GM19043 (cell line): Measurements from ENCODE around the gene PTRH2.

Experiments
- ATAC-seq: cut with Tn5 transposase; IDR thresholded peaks from one replicate; pipeline ENCODE4 v1.9.1; 2021; ENCODE audit warnings: low read depth; ENCODE audit not compliant: unreplicated experiment

The PTRH2 gene

GRCh38 chr17:59723041-59723440, 15.8 kb upstream of the PTRH2 start:
- ATAC-seq = no peak

- no peak for ATAC-seq
Observed at GRCh38 chr17:59722623-59723022, 15.4 kb upstream of the PTRH2 start.

- ATAC-seq = no peak
Observed at GRCh38 chr17:59719526-59719925, 12.3 kb upstream of the PTRH2 start.

- no peak for ATAC-seq
Observed at GRCh38 chr17:59716427-59716826, 9.2 kb upstream of the PTRH2 start.

- no peak for ATAC-seq
Observed at GRCh38 chr17:59714255-59714654, 7.0 kb upstream of the PTRH2 start.

- no peak for ATAC-seq
Observed at GRCh38 chr17:59712862-59713261, 5.6 kb upstream of the PTRH2 start.

- ATAC-seq = no peak
Observed at GRCh38 chr17:59711936-59712335, 4.7 kb upstream of the PTRH2 start.

- no peak for ATAC-seq
Observed at GRCh38 chr17:59707971-59708430, 771 bp upstream of the PTRH2 start.

- no peak for ATAC-seq
Observed at GRCh38 chr17:59702304-59702703, 4.9 kb downstream of the PTRH2 start.

GRCh38 chr17:59699786-59700185, 7.4 kb downstream of the PTRH2 start:
- ATAC-seq = no peak

GRCh38 chr17:59699218-59699617, 8.0 kb downstream of the PTRH2 start:
- no peak for ATAC-seq

GRCh38 chr17:59698143-59698542, 9.1 kb downstream of the PTRH2 start:
- no peak for ATAC-seq

GRCh38 chr17:59696682-59697277, 10.4 kb downstream of the PTRH2 start:
- no peak for ATAC-seq

- no peak for ATAC-seq
Observed at GRCh38 chr17:59695945-59696681, 11.1 kb downstream of the PTRH2 start.

GRCh38 chr17:59694344-59694743, 12.9 kb downstream of the PTRH2 start:
- no peak for ATAC-seq

GRCh38 chr17:59693582-59693981, 13.6 kb downstream of the PTRH2 start:
- no peak for ATAC-seq

GRCh38 chr17:59688496-59688895, 18.7 kb downstream of the PTRH2 start:
- ATAC-seq = no peak

- no peak for ATAC-seq
Observed at GRCh38 chr17:59688008-59688407, 19.2 kb downstream of the PTRH2 start.

GRCh38 chr17:59684967-59685366, 22.3 kb downstream of the PTRH2 start:
- ATAC-seq = no peak

- ATAC-seq = no peak
Observed at GRCh38 chr17:59683283-59683682, 23.9 kb downstream of the PTRH2 start.

GRCh38 chr17:59680314-59680713, 26.9 kb downstream of the PTRH2 start:
- no peak for ATAC-seq

- no peak for ATAC-seq
Observed at GRCh38 chr17:59678918-59679317, 28.3 kb downstream of the PTRH2 start.
